Measurements from ENCODE around the gene FBXW12. TPM values are rescaled to one million over a fixed set of nuclear protein-coding genes. Genes with fewer than 3 reads are reported as not detected.

Gene FBXW12
- total and polyA plus RNA-seq, 2 experiments from 2014 or later, result 0.39 to 0.51 TPM

- TF ChIP-seq CTCF (IDR thresholded peaks at IDR 0.05; ENCODE audit: low read depth, low read length), result no peak
- no peaks in the 10 kb centered on the region for H3K4me1 ChIP-seq (ENCODE audit: low read depth)
- H3K9me3 ChIP-seq (ENCODE audit: low read depth), result no peaks in the 10 kb centered on the region
- peaks cover 3% of the 10 kb centered on the region for H3K27me3 ChIP-seq
- H3K36me3 ChIP-seq, result no peaks in the 10 kb centered on the region
- no peak for DNase-seq (ENCODE audit: low read depth in 1 of 2, low spot score in 1 of 2)
- H3K4me3 ChIP-seq, result no peak overlapping the region
- H3K27ac ChIP-seq, result no peak overlapping the region
These were observed 18.0 kb upstream of the FBXW12 start for GRCh38 chr3:48353987-48354386.

GRCh38 chr3:48356419-48356818 is 15.6 kb upstream of the FBXW12 start:
- Histone ChIP-seq H3K36me3 (no peaks in the 10 kb centered on the region), H3K4me3 (no peak overlapping the region), H3K27ac (no peak overlapping the region), H3K27me3 (no peaks in the 10 kb centered on the region), H3K4me1 (ENCODE audit: low read depth) (no peaks in the 10 kb centered on the region), H3K9me3 (ENCODE audit: low read depth) (no peaks in the 10 kb centered on the region)
- DNase-seq (ENCODE audit: low read depth in 1 of 2, low spot score in 1 of 2), result no peak
- TF ChIP-seq CTCF (IDR thresholded peaks at IDR 0.05; ENCODE audit: low read depth, low read length), result no peak

GRCh38 chr3:48361928-48362327 is 10.1 kb upstream of the FBXW12 start:
- Histone ChIP-seq H3K36me3 (no peaks in the 10 kb centered on the region), H3K9me3 (ENCODE audit: low read depth) (no peaks in the 10 kb centered on the region), H3K4me1 (ENCODE audit: low read depth) (no peaks in the 10 kb centered on the region), H3K4me3 (no peak overlapping the region), H3K27me3 (no peaks in the 10 kb centered on the region), H3K27ac (no peak overlapping the region)
- no peak for DNase-seq (ENCODE audit: low read depth in 1 of 2, low spot score in 1 of 2)
- no peak for TF ChIP-seq CTCF (IDR thresholded peaks at IDR 0.05; ENCODE audit: low read depth, low read length)

- H3K27me3 ChIP-seq, result no peaks in the 10 kb centered on the region
- H3K4me3 ChIP-seq, result no peak overlapping the region
- H3K36me3 ChIP-seq, result no peaks in the 10 kb centered on the region
- TF ChIP-seq CTCF (IDR thresholded peaks at IDR 0.05; ENCODE audit: low read depth, low read length), result no peak
- no peaks in the 10 kb centered on the region for H3K9me3 ChIP-seq (ENCODE audit: low read depth)
- no peak overlapping the region for H3K27ac ChIP-seq
- H3K4me1 ChIP-seq (ENCODE audit: low read depth), result no peaks in the 10 kb centered on the region
- no peak for DNase-seq (ENCODE audit: low read depth in 1 of 2, low spot score in 1 of 2)
These were observed 7.2 kb upstream of the FBXW12 start for GRCh38 chr3:48364840-48365239.

- Histone ChIP-seq H3K27ac (no peak overlapping the region), H3K36me3 (no peaks in the 10 kb centered on the region), H3K4me3 (no peak overlapping the region), H3K9me3 (ENCODE audit: low read depth) (no peaks in the 10 kb centered on the region), H3K27me3 (no peaks in the 10 kb centered on the region), H3K4me1 (ENCODE audit: low read depth) (peaks cover 10% of the 10 kb centered on the region)
- TF ChIP-seq CTCF (IDR thresholded peaks at IDR 0.05; ENCODE audit: low read depth, low read length), result no peak
- peak; percentile 12 to 40 for DNase-seq (ENCODE audit: low read depth in 1 of 2, low spot score in 1 of 2)
These were observed 4.8 kb upstream of the FBXW12 start for GRCh38 chr3:48367201-48367600.

Data from cardiac muscle cell (in vitro differentiated cells and primary cell).